HepG2 (cell line): Measurements from ENCODE around the gene FMC1. TPM values are rescaled to one million over a fixed set of nuclear protein-coding genes. Genes with fewer than 3 reads are reported as not detected.

Source experiments
- CREM ChIP-seq, 2 experiments: sonication (generic) in 1 of 2; formaldehyde crosslinking in 1 of 2; IDR thresholded peaks; 2 replicates each; pipeline versions ENCODE4 v1.4.0 to v1.6.1; 2016 to 2020; ENCODE audit warnings: antibody characterized with exemption in 1 of 2, mild to moderate bottlenecking in 1 of 2, missing genetic modification reagents in 1 of 2
- DNMT1 ChIP-seq: sonication (generic); formaldehyde crosslinking; IDR thresholded peaks from 2 replicates; pipeline ENCODE4 v1.5.1; 2020; ENCODE audit warnings: mild to moderate bottlenecking, missing genetic modification reagents
- ELF4 ChIP-seq: sonication (generic); formaldehyde crosslinking; IDR thresholded peaks from 2 replicates; pipeline ENCODE4 v1.5.0; 2020; ENCODE audit warnings: missing genetic modification reagents, mild to moderate bottlenecking, moderate library complexity, borderline replicate concordance
- GABPA ChIP-seq, 2 experiments: IDR thresholded peaks; 2 replicates each; pipeline ENCODE4 v1.6.1; 2011 to 2016; ENCODE audit warnings: low read depth in 2 of 2, low read length in 1 of 2, missing biosample characterization in 1 of 2, missing genetic modification characterization in 1 of 2
- HOXA3 ChIP-seq: sonication (generic); formaldehyde crosslinking; IDR thresholded peaks from 2 replicates; pipeline ENCODE4 v1.5.0; 2020; ENCODE audit warnings: missing genetic modification reagents
- POLR2AphosphoS5 ChIP-seq: IDR thresholded peaks from 2 replicates; pipeline ENCODE4 v1.6.1; 2012; ENCODE audit warnings: low read depth, low read length
- RFX5 ChIP-seq: IDR thresholded peaks from 2 replicates; pipeline ENCODE4 v1.6.1; 2011; ENCODE audit warnings: low read depth, low read length, improper control_type of control experiment
- SRSF1 ChIP-seq: fragments of 200-400 bp; formaldehyde crosslinking; optimal IDR thresholded peaks from 2 replicates; pipeline ENCODE3; 2017; ENCODE audit warnings: mild to moderate bottlenecking, low read depth, low read length, moderate library complexity
- THAP11 ChIP-seq: IDR thresholded peaks from 2 replicates; pipeline ENCODE4 v1.6.1; 2016; ENCODE audit warnings: missing biosample characterization, missing genetic modification reagents
- ZNF160 ChIP-seq: sonication (generic); formaldehyde crosslinking; IDR thresholded peaks from 2 replicates; pipeline ENCODE4 v1.8.0; 2022; ENCODE audit warnings: mild to moderate bottlenecking, inconsistent platforms, missing genetic modification reagents
- ZNF235 ChIP-seq: sonication (generic); formaldehyde crosslinking; IDR thresholded peaks from 2 replicates; pipeline ENCODE4 v1.8.1; 2023; ENCODE audit warnings: mild to moderate bottlenecking, missing genetic modification reagents, borderline replicate concordance
- ZNF331 ChIP-seq: sonication (generic); formaldehyde crosslinking; IDR thresholded peaks from 2 replicates; pipeline ENCODE4 v1.4.0; 2020; ENCODE audit warnings: missing genetic modification reagents
- ZNF589 ChIP-seq: sonication (generic); formaldehyde crosslinking; conservative IDR thresholded peaks from 2 replicates; pipeline ENCODE4 v1.8.0; 2022; ENCODE audit warnings: mild to moderate bottlenecking, moderate library complexity, missing genetic modification reagents
- polyA plus RNA-seq, 8 experiments: library from polyadenylated mRNA; depleted of rRNA in 3 of 8; stranded (reverse) in 7 of 8; unstranded in 1 of 8; fragments of >200 nt; fragmentation: Illumina TruSeq in 4 of 8; extraction: Trizol in 4 of 8; gene quantifications; 2 replicates each; pipeline versions ENCODE4 v1.2.1 to v1.2.3, GENCODE V29; 2011 to 2016; ENCODE audit warnings: low read depth in 4 of 8, missing spikeins in 1 of 8, mixed read lengths in 1 of 8; ENCODE audit not compliant: insufficient read depth in 1 of 8
- total RNA-seq, 5 experiments: library from RNA; depleted of rRNA; stranded (reverse); fragments of >200 nt; fragmentation: Illumina TruSeq; extraction: Trizol; gene quantifications; 2 replicates each; pipeline ENCODE4 v1.2.3, GENCODE V29; 2016; ENCODE audit warnings: low read depth in 1 of 5
- TF ChIP-seq, protein P1 (sequence below): sonication (generic); formaldehyde crosslinking; conservative IDR thresholded peaks from 2 replicates; pipeline ENCODE4 v1.4.0; 2020; ENCODE audit warnings: missing genetic modification reagents
- TF ChIP-seq, protein P2 (sequence below): IDR thresholded peaks from 2 replicates; pipeline ENCODE4 v1.6.1; 2012; ENCODE audit warnings: low read depth, low read length, improper control_type of control experiment
- TF ChIP-seq, protein P3 (sequence below): sonication (generic); formaldehyde crosslinking; IDR thresholded peaks from 2 replicates; pipeline ENCODE4 v1.5.0; 2020; ENCODE audit warnings: mild to moderate bottlenecking, missing genetic modification reagents, borderline replicate concordance
- TF ChIP-seq, protein P4 (sequence below): IDR thresholded peaks from 2 replicates; pipeline ENCODE4 v1.6.1; 2018; ENCODE audit warnings: missing genetic modification reagents
- TF ChIP-seq, protein P5 (sequence below): sonication (generic); formaldehyde crosslinking; IDR thresholded peaks from 2 replicates; pipeline ENCODE4 v1.4.0; 2020; ENCODE audit warnings: mild to moderate bottlenecking, missing genetic modification reagents

FMC1 gene
- total and polyA plus RNA-seq, 2 of the 13 experiments (the other 11 are each of a cell fraction or from before 2014, with no cell fraction given) = 39.2 to 50.7 TPM

DNA sequence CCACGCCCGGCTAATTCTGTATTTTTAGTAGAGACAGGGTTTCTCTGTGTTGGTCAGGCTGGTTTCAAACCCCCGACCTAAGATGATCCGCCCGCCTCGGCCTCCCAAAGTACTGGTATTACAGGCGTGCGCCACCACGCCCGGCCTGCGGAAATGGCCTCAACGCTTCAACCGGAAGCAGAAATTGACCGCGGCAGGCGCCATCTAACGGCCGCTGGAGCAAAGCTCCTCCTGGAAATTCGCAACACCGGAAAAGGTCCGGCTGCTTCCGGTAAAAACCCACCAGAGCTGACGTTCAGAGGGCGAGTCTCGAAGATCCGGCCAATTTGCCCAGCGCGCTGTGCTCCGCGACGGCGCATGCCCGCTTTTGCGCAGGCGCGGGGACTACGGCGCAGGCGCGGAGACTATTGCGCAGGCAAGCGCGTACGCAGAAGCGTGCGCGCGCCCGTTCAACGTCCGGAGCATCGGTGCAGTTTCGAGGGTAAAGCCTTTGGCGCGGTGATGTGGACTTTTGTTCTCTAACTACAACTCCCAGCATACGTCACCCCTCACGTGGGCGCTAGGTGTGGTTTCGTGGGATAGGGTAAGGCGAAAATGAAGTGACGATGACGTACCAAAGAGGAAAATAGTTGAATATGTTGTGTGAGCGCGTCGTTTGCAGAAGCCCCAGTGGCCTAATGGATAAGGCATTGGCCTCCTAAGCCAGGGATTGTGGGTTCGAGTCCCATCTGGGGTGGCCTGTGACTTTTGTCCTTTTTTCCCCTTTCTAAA, 915 bp upstream of the FMC1 start (continued):
- TF ChIP-seq, protein P1, sequence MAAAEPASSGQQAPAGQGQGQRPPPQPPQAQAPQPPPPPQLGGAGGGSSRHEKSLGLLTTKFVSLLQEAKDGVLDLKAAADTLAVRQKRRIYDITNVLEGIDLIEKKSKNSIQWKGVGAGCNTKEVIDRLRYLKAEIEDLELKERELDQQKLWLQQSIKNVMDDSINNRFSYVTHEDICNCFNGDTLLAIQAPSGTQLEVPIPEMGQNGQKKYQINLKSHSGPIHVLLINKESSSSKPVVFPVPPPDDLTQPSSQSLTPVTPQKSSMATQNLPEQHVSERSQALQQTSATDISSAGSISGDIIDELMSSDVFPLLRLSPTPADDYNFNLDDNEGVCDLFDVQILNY (CRISPR knock-in tag) = no peak
- TF ChIP-seq RFX5 (0 out of 2 replicates have a peak, but pooled peaks have one; percentile 25), POLR2AphosphoS5 (peak; percentile 64), ZNF589 (CRISPR knock-in tag) (peak; percentile 87; the same call in 1 of the 2 replicates), CREM (IDR thresholded peaks at IDR 0.05) (peak; percentile 96), CREM (CRISPR knock-in tag; IDR thresholded peaks at IDR 0.05) (peak; percentile 35; the same call in 1 of the 2 replicates), SRSF1 (peak; percentile 59), GABPA (IDR thresholded peaks at IDR 0.05; ENCODE audit: low read depth, low read length) (peak; percentile 86), GABPA (CRISPR knock-in tag; IDR thresholded peaks at IDR 0.05; ENCODE audit: low read depth) (peak; percentile 96), HOXA3 (CRISPR knock-in tag) (peak; percentile 98), ZNF160 (CRISPR knock-in tag) (0 out of 2 replicates have a peak, but pooled peaks have one; percentile 46), THAP11 (CRISPR knock-in tag) (peak; percentile 97), ZNF331 (CRISPR knock-in tag) (peak; percentile 80), ZNF235 (CRISPR knock-in tag) (peak; percentile 46; the same call in 1 of the 2 replicates), DNMT1 (CRISPR knock-in tag) (no peak), ELF4 (CRISPR knock-in tag) (peak; percentile 95)
- TF ChIP-seq, protein P2, sequence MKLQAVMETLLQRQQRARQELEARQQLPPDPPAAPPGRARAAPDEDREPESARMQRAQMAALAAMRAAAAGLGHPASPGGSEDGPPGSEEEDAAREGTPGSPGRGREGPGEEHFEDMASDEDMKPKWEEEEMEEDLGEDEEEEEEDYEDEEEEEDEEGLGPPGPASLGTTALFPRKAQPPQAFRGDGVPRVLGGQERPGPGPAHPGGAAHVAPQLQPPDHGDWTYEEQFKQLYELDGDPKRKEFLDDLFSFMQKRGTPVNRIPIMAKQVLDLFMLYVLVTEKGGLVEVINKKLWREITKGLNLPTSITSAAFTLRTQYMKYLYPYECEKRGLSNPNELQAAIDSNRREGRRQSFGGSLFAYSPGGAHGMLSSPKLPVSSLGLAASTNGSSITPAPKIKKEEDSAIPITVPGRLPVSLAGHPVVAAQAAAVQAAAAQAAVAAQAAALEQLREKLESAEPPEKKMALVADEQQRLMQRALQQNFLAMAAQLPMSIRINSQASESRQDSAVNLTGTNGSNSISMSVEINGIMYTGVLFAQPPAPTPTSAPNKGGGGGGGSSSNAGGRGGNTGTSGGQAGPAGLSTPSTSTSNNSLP = no peak
- TF ChIP-seq, protein P3, sequence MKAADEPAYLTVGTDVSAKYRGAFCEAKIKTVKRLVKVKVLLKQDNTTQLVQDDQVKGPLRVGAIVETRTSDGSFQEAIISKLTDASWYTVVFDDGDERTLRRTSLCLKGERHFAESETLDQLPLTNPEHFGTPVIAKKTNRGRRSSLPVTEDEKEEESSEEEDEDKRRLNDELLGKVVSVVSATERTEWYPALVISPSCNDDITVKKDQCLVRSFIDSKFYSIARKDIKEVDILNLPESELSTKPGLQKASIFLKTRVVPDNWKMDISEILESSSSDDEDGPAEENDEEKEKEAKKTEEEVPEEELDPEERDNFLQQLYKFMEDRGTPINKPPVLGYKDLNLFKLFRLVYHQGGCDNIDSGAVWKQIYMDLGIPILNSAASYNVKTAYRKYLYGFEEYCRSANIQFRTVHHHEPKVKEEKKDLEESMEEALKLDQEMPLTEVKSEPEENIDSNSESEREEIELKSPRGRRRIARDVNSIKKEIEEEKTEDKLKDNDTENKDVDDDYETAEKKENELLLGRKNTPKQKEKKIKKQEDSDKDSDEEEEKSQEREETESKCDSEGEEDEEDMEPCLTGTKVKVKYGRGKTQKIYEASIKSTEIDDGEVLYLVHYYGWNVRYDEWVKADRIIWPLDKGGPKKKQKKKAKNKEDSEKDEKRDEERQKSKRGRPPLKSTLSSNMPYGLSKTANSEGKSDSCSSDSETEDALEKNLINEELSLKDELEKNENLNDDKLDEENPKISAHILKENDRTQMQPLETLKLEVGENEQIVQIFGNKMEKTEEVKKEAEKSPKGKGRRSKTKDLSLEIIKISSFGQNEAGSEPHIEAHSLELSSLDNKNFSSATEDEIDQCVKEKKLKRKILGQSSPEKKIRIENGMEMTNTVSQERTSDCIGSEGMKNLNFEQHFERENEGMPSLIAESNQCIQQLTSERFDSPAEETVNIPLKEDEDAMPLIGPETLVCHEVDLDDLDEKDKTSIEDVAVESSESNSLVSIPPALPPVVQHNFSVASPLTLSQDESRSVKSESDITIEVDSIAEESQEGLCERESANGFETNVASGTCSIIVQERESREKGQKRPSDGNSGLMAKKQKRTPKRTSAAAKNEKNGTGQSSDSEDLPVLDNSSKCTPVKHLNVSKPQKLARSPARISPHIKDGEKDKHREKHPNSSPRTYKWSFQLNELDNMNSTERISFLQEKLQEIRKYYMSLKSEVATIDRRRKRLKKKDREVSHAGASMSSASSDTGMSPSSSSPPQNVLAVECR (CRISPR knock-in tag) = peak; percentile 74; the same call in 1 of the 2 replicates
- TF ChIP-seq, protein P4, sequence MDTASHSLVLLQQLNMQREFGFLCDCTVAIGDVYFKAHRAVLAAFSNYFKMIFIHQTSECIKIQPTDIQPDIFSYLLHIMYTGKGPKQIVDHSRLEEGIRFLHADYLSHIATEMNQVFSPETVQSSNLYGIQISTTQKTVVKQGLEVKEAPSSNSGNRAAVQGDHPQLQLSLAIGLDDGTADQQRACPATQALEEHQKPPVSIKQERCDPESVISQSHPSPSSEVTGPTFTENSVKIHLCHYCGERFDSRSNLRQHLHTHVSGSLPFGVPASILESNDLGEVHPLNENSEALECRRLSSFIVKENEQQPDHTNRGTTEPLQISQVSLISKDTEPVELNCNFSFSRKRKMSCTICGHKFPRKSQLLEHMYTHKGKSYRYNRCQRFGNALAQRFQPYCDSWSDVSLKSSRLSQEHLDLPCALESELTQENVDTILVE (CRISPR knock-in tag) = peak; percentile 97
- TF ChIP-seq, protein P5, sequence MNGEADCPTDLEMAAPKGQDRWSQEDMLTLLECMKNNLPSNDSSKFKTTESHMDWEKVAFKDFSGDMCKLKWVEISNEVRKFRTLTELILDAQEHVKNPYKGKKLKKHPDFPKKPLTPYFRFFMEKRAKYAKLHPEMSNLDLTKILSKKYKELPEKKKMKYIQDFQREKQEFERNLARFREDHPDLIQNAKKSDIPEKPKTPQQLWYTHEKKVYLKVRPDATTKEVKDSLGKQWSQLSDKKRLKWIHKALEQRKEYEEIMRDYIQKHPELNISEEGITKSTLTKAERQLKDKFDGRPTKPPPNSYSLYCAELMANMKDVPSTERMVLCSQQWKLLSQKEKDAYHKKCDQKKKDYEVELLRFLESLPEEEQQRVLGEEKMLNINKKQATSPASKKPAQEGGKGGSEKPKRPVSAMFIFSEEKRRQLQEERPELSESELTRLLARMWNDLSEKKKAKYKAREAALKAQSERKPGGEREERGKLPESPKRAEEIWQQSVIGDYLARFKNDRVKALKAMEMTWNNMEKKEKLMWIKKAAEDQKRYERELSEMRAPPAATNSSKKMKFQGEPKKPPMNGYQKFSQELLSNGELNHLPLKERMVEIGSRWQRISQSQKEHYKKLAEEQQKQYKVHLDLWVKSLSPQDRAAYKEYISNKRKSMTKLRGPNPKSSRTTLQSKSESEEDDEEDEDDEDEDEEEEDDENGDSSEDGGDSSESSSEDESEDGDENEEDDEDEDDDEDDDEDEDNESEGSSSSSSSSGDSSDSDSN (CRISPR knock-in tag) = peak; percentile 60; the same call in 1 of the 2 replicates
